Smooth muscle cell (in vitro differentiated cells): Measurements from ENCODE around the gene HS6ST1. TPM values are rescaled to one million over a fixed set of nuclear protein-coding genes. Genes with fewer than 3 reads are reported as not detected.

Source experiments
- DNase-seq: peaks from one replicate; lab custom pipeline; 2025; ENCODE audit not compliant: unreplicated experiment; lab: John Stamatoyannopoulos, UW
- H2AFZ ChIP-seq: fragments of 200-600 bp; sonication (generic); 2 replicates; pipeline ENCODE4 v1.6.0; 2016; ENCODE audit warnings: antibody characterized with exemption, low read depth, mild to moderate bottlenecking
- H3F3A ChIP-seq: fragments of 200-600 bp; sonication (generic); 2 replicates; pipeline ENCODE4 v1.6.0; 2017; ENCODE audit warnings: antibody characterized with exemption, low read depth
- H3K27ac ChIP-seq: fragments of 200-600 bp; sonication (generic); 2 replicates; pipeline ENCODE4 v1.5.1; 2016; ENCODE audit warnings: low read depth, mild to moderate bottlenecking
- H3K27me3 ChIP-seq: fragments of 200-600 bp; sonication (generic); 2 replicates; pipeline ENCODE4 v1.6.1; 2016; ENCODE audit warnings: low read depth, mild to moderate bottlenecking
- H3K36me3 ChIP-seq: fragments of 200-600 bp; sonication (generic); 2 replicates; pipeline ENCODE4 v1.5.1; 2016; ENCODE audit warnings: low read depth
- H3K4me1 ChIP-seq: fragments of 200-600 bp; sonication (generic); 2 replicates; pipeline ENCODE4 v1.5.1; 2016; ENCODE audit warnings: low read depth
- H3K4me2 ChIP-seq: fragments of 200-600 bp; sonication (generic); 2 replicates; pipeline ENCODE4 v1.6.0; 2016; ENCODE audit warnings: mild to moderate bottlenecking
- H3K4me3 ChIP-seq: fragments of 200-600 bp; sonication (generic); 2 replicates; pipeline ENCODE4 v1.5.1; 2016; ENCODE audit warnings: mild to moderate bottlenecking
- H3K79me2 ChIP-seq: fragments of 200-600 bp; sonication (generic); 2 replicates; pipeline ENCODE4 v1.6.0; 2016; ENCODE audit warnings: low read depth, mild to moderate bottlenecking
- H3K9ac ChIP-seq: fragments of 200-600 bp; sonication (generic); 2 replicates; pipeline ENCODE4 v1.6.0; 2016; ENCODE audit warnings: low read depth
- H3K9me3 ChIP-seq: fragments of 200-600 bp; sonication (generic); replicated peaks from 2 replicates; pipeline ENCODE4 v1.5.1; 2016; ENCODE audit warnings: low read depth
- H4K20me1 ChIP-seq: fragments of 200-600 bp; sonication (generic); 2 replicates; pipeline ENCODE4 v1.6.0; 2016; ENCODE audit warnings: low read depth
- WGBS: methylation state at CpG from one replicate; pipeline ENCODE4 v1.1.7; 2016; ENCODE audit warnings: low lambda C conversion rate; 5-methylcytosine and 5-hydroxymethylcytosine counted together
- polyA plus RNA-seq: library from polyadenylated mRNA; unstranded; fragments of >200 nt; fragmentation: Nextera tagmentation; extraction: Ambion mirVana; gene quantifications from 2 replicates; pipeline ENCODE4 v1.2.1, GENCODE V29; 2016
- total RNA-seq: library from RNA; depleted of rRNA; stranded (reverse); fragments of >200 nt; gene quantifications from 2 replicates; pipeline ENCODE4 v1.2.3, GENCODE V29; 2014
- TF ChIP-seq, protein P1 (sequence below): fragments of 200-600 bp; sonication (generic); IDR thresholded peaks from 2 replicates; pipeline ENCODE4 v1.5.1; 2017; ENCODE audit warnings: borderline replicate concordance, mild to moderate bottlenecking, antibody characterized with exemption; ENCODE audit not compliant: insufficient read depth, poor library complexity, severe bottlenecking

HS6ST1 gene
- total and polyA plus RNA-seq, 2 experiments from 2014 or later = 9.3 to 13.0 TPM

DNA sequence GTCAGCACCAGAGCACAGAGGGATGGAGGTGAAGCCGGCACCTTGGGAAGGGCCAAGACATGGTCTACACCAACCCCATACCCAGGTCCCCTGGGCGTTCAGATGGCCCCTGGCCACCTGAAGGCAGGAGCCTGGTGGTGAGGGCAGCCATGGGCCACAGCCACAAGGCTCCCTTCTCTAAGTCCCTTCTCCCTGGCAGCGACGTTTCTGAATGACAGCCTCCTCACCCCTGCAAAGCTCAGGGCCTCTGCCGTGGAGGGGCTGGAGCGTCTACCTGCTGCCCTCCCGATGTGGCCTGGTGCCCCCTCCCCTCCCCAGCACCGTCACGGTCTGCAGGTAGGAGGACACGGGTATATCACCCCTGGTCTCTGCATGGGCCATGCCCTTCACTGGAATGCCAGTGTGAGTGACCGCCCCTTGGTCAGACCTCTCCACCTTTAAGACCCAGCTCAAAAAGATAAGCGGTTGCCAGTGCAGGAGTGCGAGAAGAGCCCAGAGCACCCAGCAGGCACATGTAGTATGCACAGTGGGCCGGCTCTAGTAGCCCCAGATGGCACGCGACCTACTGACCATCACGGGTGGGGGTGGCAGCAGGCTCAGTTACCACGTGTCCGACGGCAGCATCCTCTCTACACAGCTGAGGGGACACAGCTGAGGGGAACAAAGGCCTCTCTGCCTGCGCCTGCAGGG is 46.6 kb downstream of the HS6ST1 start:
- 94% methylated on average over 21 of the region's 21 CpGs for WGBS

DNA sequence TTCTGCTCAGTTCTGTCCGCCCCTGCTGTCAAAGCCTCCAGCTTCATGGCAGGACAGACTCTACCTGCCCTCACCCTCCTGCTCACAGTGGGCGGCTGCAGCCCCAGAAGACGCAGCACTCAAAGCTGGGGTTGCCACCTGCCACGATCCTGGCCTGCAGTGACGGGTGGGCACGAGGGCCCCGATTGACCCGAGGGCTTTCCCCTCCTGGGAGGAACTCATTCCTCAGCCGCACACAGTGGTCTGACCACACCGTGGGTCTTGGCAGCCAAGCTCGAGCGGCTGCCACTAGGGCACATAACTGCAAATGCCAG is 47.1 kb downstream of the HS6ST1 start:
- Histone ChIP-seq H3K4me1 (no peaks in the 10 kb centered on the region), H3K9me3 (no peaks in the 10 kb centered on the region), H3K36me3 (no peaks in the 10 kb centered on the region), H2AFZ (no peak overlapping the region), H4K20me1 (peaks cover 4% of the 10 kb centered on the region), H3K9ac (no peak overlapping the region), H3K27me3 (no peaks in the 10 kb centered on the region), H3K4me3 (no peak overlapping the region), H3K27ac (no peak overlapping the region), H3F3A (no peaks in the 10 kb centered on the region), H3K4me2 (no peak overlapping the region), H3K79me2 (no peaks in the 10 kb centered on the region)
- WGBS = 93% methylated on average over 12 of the region's 12 CpGs
- TF ChIP-seq, protein P1, sequence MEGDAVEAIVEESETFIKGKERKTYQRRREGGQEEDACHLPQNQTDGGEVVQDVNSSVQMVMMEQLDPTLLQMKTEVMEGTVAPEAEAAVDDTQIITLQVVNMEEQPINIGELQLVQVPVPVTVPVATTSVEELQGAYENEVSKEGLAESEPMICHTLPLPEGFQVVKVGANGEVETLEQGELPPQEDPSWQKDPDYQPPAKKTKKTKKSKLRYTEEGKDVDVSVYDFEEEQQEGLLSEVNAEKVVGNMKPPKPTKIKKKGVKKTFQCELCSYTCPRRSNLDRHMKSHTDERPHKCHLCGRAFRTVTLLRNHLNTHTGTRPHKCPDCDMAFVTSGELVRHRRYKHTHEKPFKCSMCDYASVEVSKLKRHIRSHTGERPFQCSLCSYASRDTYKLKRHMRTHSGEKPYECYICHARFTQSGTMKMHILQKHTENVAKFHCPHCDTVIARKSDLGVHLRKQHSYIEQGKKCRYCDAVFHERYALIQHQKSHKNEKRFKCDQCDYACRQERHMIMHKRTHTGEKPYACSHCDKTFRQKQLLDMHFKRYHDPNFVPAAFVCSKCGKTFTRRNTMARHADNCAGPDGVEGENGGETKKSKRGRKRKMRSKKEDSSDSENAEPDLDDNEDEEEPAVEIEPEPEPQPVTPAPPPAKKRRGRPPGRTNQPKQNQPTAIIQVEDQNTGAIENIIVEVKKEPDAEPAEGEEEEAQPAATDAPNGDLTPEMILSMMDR = no peak
- DNase-seq = no peak

More for the DNA sequence above, 46.6 kb downstream of the HS6ST1 start:
- no peak for DNase-seq
- no peaks in the 10 kb centered on the region for H3K9me3 ChIP-seq
- no peaks in the 10 kb centered on the region for H3K79me2 ChIP-seq
- H4K20me1 ChIP-seq = peaks cover 4% of the 10 kb centered on the region
- H3K4me3 ChIP-seq = no peak overlapping the region
- no peaks in the 10 kb centered on the region for H3K4me1 ChIP-seq
- TF ChIP-seq, protein P1 = no peak
- no peak overlapping the region for H3K4me2 ChIP-seq
- H3K27ac ChIP-seq = no peak overlapping the region
- no peak overlapping the region for H3K9ac ChIP-seq
- no peaks in the 10 kb centered on the region for H3K36me3 ChIP-seq
- H3K27me3 ChIP-seq = no peaks in the 10 kb centered on the region
- no peak overlapping the region for H2AFZ ChIP-seq
- no peaks in the 10 kb centered on the region for H3F3A ChIP-seq

DNA sequence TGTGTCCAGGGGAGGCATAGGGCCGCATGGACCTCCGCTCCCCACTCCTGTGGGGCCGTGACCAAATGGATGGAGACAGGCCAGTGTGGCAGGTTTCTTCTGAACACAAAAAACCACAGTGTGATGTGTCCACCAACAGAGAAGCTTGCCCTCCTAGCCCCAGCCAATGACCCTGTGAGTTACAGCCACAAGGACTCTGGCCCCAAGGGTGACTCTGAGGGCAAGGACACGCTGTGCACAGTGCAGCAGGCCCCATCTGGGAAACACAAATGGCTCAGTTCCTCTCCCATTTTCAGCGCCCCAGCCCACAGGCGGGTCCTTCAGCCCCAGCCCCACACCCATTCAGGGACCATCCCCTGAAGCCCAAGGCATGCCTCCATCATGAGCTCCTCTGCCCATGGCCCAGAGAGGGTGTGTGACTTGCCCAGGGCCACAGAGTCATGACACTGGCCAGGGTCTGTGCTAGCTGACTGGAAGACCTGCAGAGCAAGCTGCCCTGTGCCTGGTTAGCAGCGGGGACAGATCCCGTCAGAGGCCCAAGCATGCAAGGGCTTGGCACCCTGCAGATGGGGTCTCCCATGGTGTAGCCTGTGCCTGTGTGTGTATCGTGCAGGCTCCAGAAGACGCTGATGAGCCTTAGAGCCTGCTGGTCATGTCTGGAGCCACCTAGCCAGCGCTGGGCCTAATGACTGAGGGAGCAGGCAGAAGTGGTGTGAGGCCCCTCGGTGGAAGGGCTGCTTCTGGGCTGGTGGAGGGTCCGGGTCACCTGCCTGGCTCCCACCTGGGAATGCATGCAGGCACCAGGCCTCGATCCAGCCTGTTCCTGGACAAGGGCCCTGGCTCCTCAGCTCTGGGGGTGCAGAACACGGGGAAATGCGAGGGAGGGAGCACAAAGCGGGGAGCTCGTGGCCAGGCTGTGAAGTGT is 47.7 kb downstream of the HS6ST1 start:
- TF ChIP-seq, protein P1 = no peak
- Histone ChIP-seq H3K79me2 (no peaks in the 10 kb centered on the region), H3K4me3 (no peak overlapping the region), H3K27me3 (no peaks in the 10 kb centered on the region), H4K20me1 (peaks cover 4% of the 10 kb centered on the region), H3K36me3 (no peaks in the 10 kb centered on the region), H3K9me3 (no peaks in the 10 kb centered on the region), H2AFZ (no peak overlapping the region), H3K27ac (no peak overlapping the region), H3K4me1 (no peaks in the 10 kb centered on the region), H3K4me2 (no peak overlapping the region), H3F3A (no peaks in the 10 kb centered on the region), H3K9ac (no peak overlapping the region)
- 94% methylated on average over 18 of the region's 18 CpGs for WGBS
- no peak for DNase-seq
